Common myeloid progenitor, CD34-positive (primary cell): ENCODE results near the gene DCAF17.
"Not testable (repeated sequence)": the region's sequence is repeated elsewhere in the genome, so short reads cannot be mapped to it uniquely, and the experiment has no call there.

Experiments used
- CTCF ChIA-PET: fragments of 350-600 bp; sonication (Branson Sonifier 250); formaldehyde crosslinking; loops from one replicate; lab custom pipeline; 2021; ENCODE audit warnings: antibody characterized with exemption; lab: Charles Lee
- POLR2A ChIA-PET: fragments of 350-600 bp; sonication (Branson Sonifier 250); formaldehyde crosslinking; loops from one replicate; lab custom pipeline; 2021; ENCODE audit warnings: antibody characterized with exemption; lab: Charles Lee
- DNase-seq, 3 donors: peaks; one replicate each; pipeline versions ENCODE4 v3.0.0 to v3.0.0-alpha.2; 2013
- H3K27ac ChIP-seq, 2 experiments: 1 replicate in 1 of 2; 2 replicates in 1 of 2; pipeline ENCODE4 v1.7.0; 2013; ENCODE audit warnings: inconsistent platforms in 2 of 2, low read length in 2 of 2, mild to moderate bottlenecking in 2 of 2, low read depth in 1 of 2, moderate library complexity in 1 of 2; ENCODE audit not compliant: severe bottlenecking in 2 of 2, insufficient read depth in 1 of 2, poor library complexity in 1 of 2
- H3K27me3 ChIP-seq, 5 experiments: replicated peaks in 2 of 5; 1 replicate in 3 of 5; 2 replicates in 2 of 5; pipeline versions ENCODE4 v1.6.1 to v1.7.0; 2013; ENCODE audit warnings: low read length in 4 of 5, mild to moderate bottlenecking in 2 of 5, moderate library complexity in 2 of 5, inconsistent platforms in 1 of 5; ENCODE audit not compliant: insufficient read depth in 5 of 5, control insufficient read depth in 4 of 5
- H3K36me3 ChIP-seq, 4 experiments: 1 replicate in 2 of 4; 2 replicates in 2 of 4; pipeline versions ENCODE4 v1.6.1 to v1.7.0; 2013; ENCODE audit warnings: low read length in 3 of 4, control low read depth in 1 of 4, mild to moderate bottlenecking in 1 of 4; ENCODE audit not compliant: control insufficient read depth in 4 of 4, insufficient read depth in 4 of 4
- H3K4me1 ChIP-seq, 4 experiments: 1 replicate in 3 of 4; 2 replicates in 1 of 4; pipeline versions ENCODE4 v1.6.1 to v1.7.1; 2013; ENCODE audit warnings: low read length in 3 of 4, mild to moderate bottlenecking in 3 of 4, control low read depth in 1 of 4, inconsistent platforms in 1 of 4, moderate library complexity in 1 of 4; ENCODE audit not compliant: control insufficient read depth in 4 of 4, insufficient read depth in 4 of 4; ENCODE audit errors: control extremely low read depth in 1 of 4
- H3K4me3 ChIP-seq, 7 experiments: 1 replicate in 4 of 7; 2 replicates in 3 of 7; pipeline versions ENCODE4 v1.5.1 to v1.7.0; 2013; ENCODE audit warnings: mild to moderate bottlenecking in 7 of 7, low read length in 6 of 7, moderate library complexity in 6 of 7, inconsistent platforms in 2 of 7, low read depth in 2 of 7, control low read depth in 1 of 7; ENCODE audit not compliant: insufficient read depth in 4 of 7, control insufficient read depth in 1 of 7; ENCODE audit errors: extremely low read depth in 1 of 7
- H3K9me3 ChIP-seq, 5 experiments: 1 replicate in 4 of 5; 2 replicates in 1 of 5; pipeline versions ENCODE4 v1.6.1 to v1.7.1; 2013; ENCODE audit warnings: low read length in 4 of 5, mild to moderate bottlenecking in 2 of 5, inconsistent platforms in 1 of 5, low read depth in 1 of 5, moderate library complexity in 1 of 5; ENCODE audit not compliant: control insufficient read depth in 4 of 5, insufficient read depth in 2 of 5; ENCODE audit errors: control extremely low read depth in 1 of 5
- WGBS: methylation state at CpG from one replicate; pipeline ENCODE4 v1.1.5; 2013; ENCODE audit not compliant: insufficient coverage; 5-methylcytosine and 5-hydroxymethylcytosine counted together

The DCAF17 gene

DNA sequence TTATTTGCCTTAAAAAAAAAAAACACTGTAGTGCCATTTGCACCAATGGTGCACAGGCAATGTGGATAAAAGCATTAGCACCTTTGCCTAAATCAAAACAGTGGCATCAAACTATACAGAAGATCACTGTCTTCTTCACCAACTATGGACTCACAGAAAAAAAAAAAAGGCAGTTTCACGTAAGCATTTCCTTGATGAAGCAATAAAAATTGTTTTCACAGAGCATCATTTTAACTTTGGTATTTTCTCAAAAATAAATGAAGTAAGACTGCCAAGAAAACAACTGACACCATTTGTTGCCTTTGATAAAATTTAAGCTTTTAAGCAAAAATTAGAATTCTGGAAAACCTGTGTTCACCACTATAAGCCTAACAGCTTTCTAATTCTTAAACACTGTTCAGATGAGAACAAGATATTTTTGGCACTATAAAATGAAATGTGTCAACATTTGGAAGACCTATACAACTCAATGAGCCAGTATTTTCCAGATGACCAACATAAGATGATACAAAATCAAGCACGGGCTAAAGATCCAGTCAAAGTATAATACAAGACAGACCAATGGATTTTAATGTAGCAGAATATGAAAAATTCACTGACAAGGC lies 21.4 kb upstream of the DCAF17 start:
- no peaks in the 10 kb centered on the region for H3K36me3 ChIP-seq
- WGBS: no CpG with 5 or more reads among the region's 2 CpGs
- H3K9me3 ChIP-seq: no peaks in the 10 kb centered on the region
- H3K27ac ChIP-seq: no peak overlapping the region
- H3K4me3 ChIP-seq: no peak overlapping the region
- no peak for DNase-seq
- ChIA-PET CTCF (interaction anchor here (0.6 kb wide), 1 partner anchor 127 kb away, joined by 3 read pairs; no protein-coding TSS in a partner anchor), POLR2A (no interaction called here)
- H3K27me3 ChIP-seq: no peaks in the 10 kb centered on the region
- H3K4me1 ChIP-seq: peaks cover 2 to 22% (median 7%) of the 10 kb centered on the region in 4 experiments

DNA sequence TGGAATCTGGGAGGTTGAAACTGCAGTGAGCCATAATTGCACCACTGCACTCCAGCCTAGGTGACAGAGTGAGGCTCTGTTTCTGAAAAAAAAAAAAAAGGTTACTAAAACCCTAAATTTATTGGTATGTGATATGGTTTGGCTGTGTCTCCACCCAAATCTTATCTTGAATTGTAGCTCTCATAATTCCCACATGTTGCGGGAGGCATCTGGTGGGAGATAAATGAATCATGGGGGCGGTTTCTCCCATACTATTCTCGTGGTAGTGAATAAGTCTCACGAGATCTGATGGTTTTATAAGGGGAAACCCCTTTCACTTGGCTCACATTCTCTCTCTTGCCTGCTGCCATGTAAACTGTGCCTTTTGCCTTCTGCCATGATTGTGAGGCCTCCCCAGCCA lies 19.4 kb upstream of the DCAF17 start:
- POLR2A ChIA-PET, H3K9me3 ChIP-seq, H3K36me3 ChIP-seq, H3K27ac ChIP-seq, H3K4me3 ChIP-seq, H3K27me3 ChIP-seq, H3K4me1 ChIP-seq: not testable (repeated sequence)
- no CpG with 5 or more reads among the region's 4 CpGs for WGBS
- CTCF ChIA-PET: interaction anchor here (2.4 kb wide), 1 partner anchor 442 kb away, joined by 12 read pairs; no protein-coding TSS in a partner anchor
- peak in 1 of 3 donors; percentile 35 for DNase-seq

DNA sequence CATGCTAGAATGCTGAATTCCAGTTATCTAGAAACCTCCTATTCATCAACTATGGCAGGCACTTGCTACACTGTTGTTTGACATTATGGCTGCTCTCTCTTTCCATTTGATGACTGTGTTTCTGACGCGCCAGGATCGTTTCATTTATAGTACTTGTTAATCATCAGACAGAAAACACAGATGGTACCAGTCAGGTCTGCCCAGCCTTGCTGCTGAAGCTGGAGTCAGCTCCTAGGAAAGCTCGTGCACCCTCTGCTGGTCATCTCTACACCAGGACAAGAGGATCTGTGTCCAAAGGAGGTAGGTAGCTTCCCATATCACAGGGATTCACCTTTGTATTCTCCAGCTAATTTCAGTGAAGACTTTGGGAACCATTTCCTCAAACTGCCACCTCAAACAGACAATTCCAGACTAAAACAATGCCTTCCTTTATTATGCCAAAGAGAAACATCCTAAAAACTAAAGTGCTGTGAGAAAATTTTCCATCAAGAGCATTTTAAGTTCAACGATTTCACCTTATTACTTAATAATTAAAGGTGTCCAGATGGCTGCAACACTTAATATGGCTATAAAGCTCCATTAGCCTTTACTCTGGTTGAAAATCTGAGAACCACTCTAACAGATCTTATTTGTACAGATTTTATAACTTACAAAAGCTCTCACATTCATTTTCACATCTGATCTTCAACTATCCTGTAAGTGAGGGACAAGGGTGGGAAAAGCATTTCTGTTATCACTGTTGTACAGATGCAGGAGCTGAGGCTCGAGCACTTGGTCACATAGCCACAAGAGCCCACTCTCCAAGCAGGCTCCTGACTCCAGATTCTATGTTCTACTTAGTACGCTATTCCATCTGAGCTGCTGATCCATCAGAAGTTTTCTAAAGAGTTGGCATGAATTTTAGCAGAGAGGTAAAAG lies 17.8 kb upstream of the DCAF17 start:
- Histone ChIP-seq H3K27ac (no peak overlapping the region), H3K4me3 (peak overlapping the region in 1 of 7 experiments; percentile 17), H3K4me1 (peaks cover 0 to 9% (median 3%) of the 10 kb centered on the region in 4 experiments), H3K36me3 (no peaks in the 10 kb centered on the region), H3K9me3 (no peaks in the 10 kb centered on the region), H3K27me3 (no peaks in the 10 kb centered on the region)
- POLR2A ChIA-PET: interaction anchor here (0.5 kb wide), 2 partner anchors 19 to 125 kb away, joined by 3 to 7 read pairs; no protein-coding TSS in a partner anchor
- peak; percentile 92 to 95 (median 95) for DNase-seq
- whole genome bisulfite sequencing: 22% methylated on average over 6 of the region's 7 CpGs
- CTCF ChIA-PET: interaction anchor here (0.8 to 2.4 kb wide), 26 partner anchors 9 to 455 kb away, joined by 3 to 14 read pairs (median 4); no protein-coding TSS in a partner anchor

DNA sequence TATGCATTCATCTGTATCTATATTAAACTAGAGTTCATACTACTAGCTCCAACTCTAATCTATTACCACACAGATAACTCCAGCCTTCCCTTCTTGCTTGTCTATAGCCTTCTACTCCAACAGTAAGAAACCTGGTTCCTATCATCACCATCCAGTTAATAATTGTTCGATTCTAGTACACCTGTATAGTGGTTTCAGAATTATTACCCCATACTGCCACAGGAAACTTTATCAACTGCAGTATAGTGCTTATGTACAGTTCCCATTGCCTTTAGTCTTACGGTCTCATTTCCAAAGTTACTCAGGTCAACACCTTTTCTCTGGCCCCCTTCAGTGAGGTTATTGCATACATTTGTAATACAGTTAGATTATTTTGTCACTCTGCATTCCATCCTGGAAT lies 14.7 kb upstream of the DCAF17 start:
- Histone ChIP-seq H3K4me1 (peaks cover 0 to 6% (median 2%) of the 10 kb centered on the region in 4 experiments), H3K4me3 (no peak overlapping the region), H3K9me3 (peaks cover 3 to 15% (median 14%) of the 10 kb centered on the region in 5 experiments), H3K27me3 (no peaks in the 10 kb centered on the region), H3K27ac (no peak overlapping the region), H3K36me3 (peaks cover 0 to 11% (median 0%) of the 10 kb centered on the region in 4 experiments)
- CTCF ChIA-PET: interaction anchor here (1.1 to 1.5 kb wide), 2 partner anchors 13 to 446 kb away, joined by 3 read pairs; no protein-coding TSS in a partner anchor
- WGBS: 100% methylated on average over 1 of the region's 2 CpGs
- DNase-seq: no peak
- POLR2A ChIA-PET: no interaction called here

DNA sequence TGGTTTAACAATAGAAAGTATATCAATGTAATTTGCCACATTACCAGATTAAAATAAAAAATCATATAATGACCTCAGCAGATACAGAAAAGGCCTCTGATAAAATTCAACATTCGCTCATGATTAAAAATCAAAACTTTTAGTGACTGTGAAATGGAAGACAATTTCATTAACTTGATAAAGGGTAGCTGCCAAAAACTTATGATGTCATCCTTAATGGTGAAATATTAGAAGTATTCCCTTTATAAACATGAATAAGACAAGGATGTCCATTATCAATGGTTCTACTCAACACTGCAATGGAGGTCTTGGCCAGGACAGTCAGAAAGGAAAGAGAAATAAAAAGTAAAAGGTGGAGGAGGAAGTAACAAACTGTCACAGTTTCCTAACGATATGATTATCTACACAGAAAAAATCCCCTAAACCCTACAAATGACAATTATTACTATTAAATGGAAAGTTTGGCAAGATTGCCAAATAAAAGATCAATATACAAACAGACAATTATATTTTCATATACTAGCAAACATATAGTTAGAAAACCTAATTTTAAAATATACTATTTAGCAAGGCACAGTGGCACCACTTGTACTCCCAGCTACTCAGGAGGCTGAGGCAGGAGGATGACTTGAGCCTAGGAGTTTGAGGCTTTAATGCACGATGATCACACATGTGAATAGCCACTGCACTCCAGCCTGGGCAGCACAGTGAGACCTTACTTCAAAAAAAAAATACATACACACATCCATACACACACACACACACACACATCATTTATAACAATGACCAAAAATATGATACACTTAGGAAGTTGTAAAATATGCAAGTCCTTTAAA lies 13.1 kb upstream of the DCAF17 start:
- ChIA-PET POLR2A (no interaction called here), CTCF (interaction anchor here (1.0 to 1.5 kb wide), 3 partner anchors 10 to 13 kb away, joined by 3 to 5 read pairs (median 4); partner anchors contain the start of genes DCAF17 and METTL8)
- H3K4me1 ChIP-seq: peaks cover 0 to 2% (median under 1%) of the 10 kb centered on the region in 4 experiments
- peaks cover 3 to 29% (median 18%) of the 10 kb centered on the region in 5 experiments for H3K9me3 ChIP-seq
- H3K27me3 ChIP-seq: no peaks in the 10 kb centered on the region
- H3K36me3 ChIP-seq: peaks cover 2 to 16% (median 5%) of the 10 kb centered on the region in 4 experiments
- WGBS: no CpG with 5 or more reads among the region's 3 CpGs
- no peak overlapping the region for H3K4me3 ChIP-seq
- no peak overlapping the region for H3K27ac ChIP-seq
- DNase-seq: peak in 2 of 3 donors; percentile 23 to 40

DNA sequence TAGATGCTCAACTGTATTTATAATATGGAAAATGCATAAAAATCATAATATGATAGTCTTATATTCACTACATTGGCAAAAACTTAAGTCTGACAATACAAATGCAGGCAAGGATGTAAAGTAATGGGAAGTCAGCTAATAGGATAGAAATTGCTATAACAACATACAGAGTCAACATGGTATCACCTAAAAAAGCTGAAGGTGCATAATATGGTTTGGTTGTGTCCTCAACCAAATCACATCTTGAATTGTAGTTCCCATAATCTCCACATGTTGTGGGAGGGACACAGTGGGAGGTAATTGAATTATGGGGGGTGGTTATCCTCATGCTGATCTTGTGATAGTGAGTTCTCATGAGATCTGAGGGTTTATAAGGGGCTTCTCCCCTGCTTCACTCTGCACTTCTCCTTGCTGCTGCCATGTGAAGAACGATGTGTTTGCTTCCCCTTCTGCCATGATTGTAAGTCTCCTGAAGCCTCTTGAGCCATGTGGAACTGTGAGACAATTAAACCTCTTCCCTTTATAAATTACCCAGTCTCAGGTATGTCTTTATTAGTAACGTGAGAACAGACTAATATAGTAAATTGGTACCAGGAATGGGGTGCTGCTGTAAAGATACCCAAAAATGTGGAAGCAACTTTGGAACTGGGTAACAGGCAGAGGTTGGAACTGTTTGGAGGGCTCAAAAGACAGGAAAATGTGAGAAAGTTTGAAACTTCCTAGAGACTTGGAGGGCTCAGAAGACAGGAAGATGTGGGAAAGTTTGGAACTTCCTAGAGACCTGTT lies 11.1 kb upstream of the DCAF17 start:
- no CpG with 5 or more reads among the region's 2 CpGs for WGBS
- H3K4me1 ChIP-seq, H3K27me3 ChIP-seq, H3K4me3 ChIP-seq, H3K27ac ChIP-seq, DNase-seq, POLR2A ChIA-PET: not testable (repeated sequence)
- CTCF ChIA-PET: interaction anchor here (1.5 to 1.6 kb wide), 2 partner anchors 14 to 148 kb away, joined by 3 read pairs; no protein-coding TSS in a partner anchor
- H3K9me3 ChIP-seq: peaks cover 5 to 30% (median 19%) of the 10 kb centered on the region in 5 experiments
- H3K36me3 ChIP-seq: peaks cover 2 to 18% (median 6%) of the 10 kb centered on the region in 4 experiments
